Skeletal muscle satellite cell (primary cell): ENCODE data around the gene SOX18.

Experiments
- H3K27me3 ChIP-seq: 2 replicates; pipeline ENCODE4 v1.7.0; 2013; ENCODE audit warnings: low read length; ENCODE audit not compliant: control insufficient read depth, insufficient read depth
- H3K36me3 ChIP-seq: 2 replicates; pipeline ENCODE4 v1.7.0; 2013; ENCODE audit warnings: mild to moderate bottlenecking, control low read depth, low read length; ENCODE audit not compliant: insufficient read depth
- H3K4me1 ChIP-seq: 2 replicates; pipeline ENCODE4 v1.7.0; 2013; ENCODE audit warnings: low read length; ENCODE audit not compliant: control insufficient read depth, insufficient read depth
- H3K4me2 ChIP-seq: 2 replicates; pipeline ENCODE4 v1.7.0; 2013; ENCODE audit warnings: mild to moderate bottlenecking, low read length
- H3K4me3 ChIP-seq: 2 replicates; pipeline ENCODE4 v1.7.0; 2013; ENCODE audit warnings: low read length
- H3K9ac ChIP-seq: 2 replicates; pipeline ENCODE4 v1.7.0; 2013; ENCODE audit warnings: mild to moderate bottlenecking, low read depth, low read length, moderate library complexity
- H3K9me3 ChIP-seq: replicated peaks from 2 replicates; pipeline ENCODE4 v1.7.0; 2013; ENCODE audit warnings: mild to moderate bottlenecking, control low read depth, low read length

Gene SOX18

GRCh38 chr20:64072498-64073063 is 23.1 kb upstream of the SOX18 start:
- no peak overlapping the region for H3K4me3 ChIP-seq
- H3K9me3 ChIP-seq, result no peaks in the 10 kb centered on the region
- H3K4me2 ChIP-seq, result no peak overlapping the region
- peaks cover 4% of the 10 kb centered on the region for H3K36me3 ChIP-seq
- H3K27me3 ChIP-seq, result no peaks in the 10 kb centered on the region
- H3K4me1 ChIP-seq, result peaks cover 1% of the 10 kb centered on the region
- no peak overlapping the region for H3K9ac ChIP-seq

- no peaks in the 10 kb centered on the region for H3K27me3 ChIP-seq
Observed at GRCh38 chr20:64071341-64072332, 22.2 kb upstream of the SOX18 start.

GRCh38 chr20:64070244-64070993 is 21.0 kb upstream of the SOX18 start:
- H3K36me3 ChIP-seq, result peaks cover 4% of the 10 kb centered on the region
- H3K9me3 ChIP-seq, result no peaks in the 10 kb centered on the region
- H3K4me1 ChIP-seq, result peaks cover 11% of the 10 kb centered on the region
- H3K4me3 ChIP-seq, result no peak overlapping the region
- H3K9ac ChIP-seq, result no peak overlapping the region
- H3K27me3 ChIP-seq, result no peaks in the 10 kb centered on the region
- no peak overlapping the region for H3K4me2 ChIP-seq

More at GRCh38 chr20:64071341-64072332, 22.2 kb upstream of the SOX18 start:
- Histone ChIP-seq H3K9ac (no peak overlapping the region), H3K9me3 (no peaks in the 10 kb centered on the region), H3K4me2 (no peak overlapping the region), H3K36me3 (peaks cover 4% of the 10 kb centered on the region), H3K4me3 (no peak overlapping the region), H3K4me1 (no peaks in the 10 kb centered on the region)

GRCh38 chr20:64069614-64070243 is 20.3 kb upstream of the SOX18 start:
- H3K4me3 ChIP-seq, result no peak overlapping the region
- no peaks in the 10 kb centered on the region for H3K27me3 ChIP-seq
- H3K9me3 ChIP-seq, result no peaks in the 10 kb centered on the region
- no peak overlapping the region for H3K4me2 ChIP-seq
- peaks cover 4% of the 10 kb centered on the region for H3K36me3 ChIP-seq
- H3K4me1 ChIP-seq, result peaks cover 14% of the 10 kb centered on the region
- no peak overlapping the region for H3K9ac ChIP-seq

- H3K4me3 ChIP-seq, result no peak overlapping the region
- peaks cover 4% of the 10 kb centered on the region for H3K36me3 ChIP-seq
- H3K4me2 ChIP-seq, result no peak overlapping the region
- no peaks in the 10 kb centered on the region for H3K9me3 ChIP-seq
- peaks cover 19% of the 10 kb centered on the region for H3K4me1 ChIP-seq
- no peak overlapping the region for H3K9ac ChIP-seq
- H3K27me3 ChIP-seq, result no peaks in the 10 kb centered on the region
Observed at GRCh38 chr20:64069209-64069613, 19.8 kb upstream of the SOX18 start.

GRCh38 chr20:64068386-64069208 is 19.2 kb upstream of the SOX18 start:
- no peaks in the 10 kb centered on the region for H3K27me3 ChIP-seq
- H3K9ac ChIP-seq, result no peak overlapping the region
- peaks cover 25% of the 10 kb centered on the region for H3K4me1 ChIP-seq
- H3K4me3 ChIP-seq, result no peak overlapping the region
- H3K9me3 ChIP-seq, result no peaks in the 10 kb centered on the region
- no peak overlapping the region for H3K4me2 ChIP-seq
- H3K36me3 ChIP-seq, result peaks cover 4% of the 10 kb centered on the region

- H3K9me3 ChIP-seq, result no peaks in the 10 kb centered on the region
- no peaks in the 10 kb centered on the region for H3K27me3 ChIP-seq
- peaks cover 25% of the 10 kb centered on the region for H3K4me1 ChIP-seq
- no peak overlapping the region for H3K4me3 ChIP-seq
- no peak overlapping the region for H3K9ac ChIP-seq
- H3K4me2 ChIP-seq, result no peak overlapping the region
- H3K36me3 ChIP-seq, result no peaks in the 10 kb centered on the region
Observed at GRCh38 chr20:64067733-64068307, 18.4 kb upstream of the SOX18 start.

- H3K9ac ChIP-seq, result no peak overlapping the region
- H3K27me3 ChIP-seq, result no peaks in the 10 kb centered on the region
- H3K4me1 ChIP-seq, result peaks cover 31% of the 10 kb centered on the region
- H3K4me3 ChIP-seq, result no peak overlapping the region
- no peaks in the 10 kb centered on the region for H3K9me3 ChIP-seq
- H3K4me2 ChIP-seq, result no peak overlapping the region
- no peaks in the 10 kb centered on the region for H3K36me3 ChIP-seq
Observed at GRCh38 chr20:64067005-64067632, 17.7 kb upstream of the SOX18 start.

- Histone ChIP-seq H3K4me2 (peak overlapping the region; percentile 50), H3K4me3 (no peak overlapping the region), H3K36me3 (no peaks in the 10 kb centered on the region), H3K9ac (no peak overlapping the region), H3K27me3 (no peaks in the 10 kb centered on the region), H3K9me3 (no peaks in the 10 kb centered on the region), H3K4me1 (peaks cover 33% of the 10 kb centered on the region)
Observed at GRCh38 chr20:64065974-64066343, 16.5 kb upstream of the SOX18 start.
